NCI-H1417 (cell line): ENCODE data around the gene CERS6.
A peak's percentile ranks its signal among the peaks of the same experiment; 100 is the strongest.

Source experiments
- DNase-seq, 3 experiments: peaks; one replicate each; lab custom pipeline; 2025; lab: John Stamatoyannopoulos, UW

Gene CERS6

GRCh38 chr2:168568476-168569267 lies 112.6 kb downstream of the CERS6 start:
- no peak for DNase-seq

- no peak for DNase-seq
These were observed 115.0 kb downstream of the CERS6 start for GRCh38 chr2:168571061-168571460.

GRCh38 chr2:168573128-168573903 lies 117.2 kb downstream of the CERS6 start:
- DNase-seq, result no peak

GRCh38 chr2:168574856-168575630 lies 119.0 kb downstream of the CERS6 start:
- peak in 1 of 3 experiments; percentile 69 for DNase-seq

GRCh38 chr2:168577885-168578284 lies 121.8 kb downstream of the CERS6 start:
- DNase-seq, result no peak

- DNase-seq, result no peak
These were observed 127.1 kb downstream of the CERS6 start for GRCh38 chr2:168583064-168583709.

GRCh38 chr2:168583710-168584521 lies 127.8 kb downstream of the CERS6 start:
- DNase-seq, result peak in 1 of 3 experiments; percentile 0

- DNase-seq, result peak in 1 of 3 experiments; percentile 65
These were observed 128.8 kb downstream of the CERS6 start for GRCh38 chr2:168584911-168585310.

GRCh38 chr2:168585700-168586099 lies 129.6 kb downstream of the CERS6 start:
- no peak for DNase-seq

GRCh38 chr2:168587307-168587706 lies 131.2 kb downstream of the CERS6 start:
- DNase-seq, result no peak

- DNase-seq, result no peak
These were observed 133.5 kb downstream of the CERS6 start for GRCh38 chr2:168589236-168590211.

GRCh38 chr2:168592181-168592831 lies 136.2 kb downstream of the CERS6 start:
- DNase-seq, result no peak

- DNase-seq, result no peak
These were observed 137.6 kb downstream of the CERS6 start for GRCh38 chr2:168593713-168594112.

GRCh38 chr2:168594778-168595177 lies 138.7 kb downstream of the CERS6 start:
- DNase-seq, result no peak

- DNase-seq, result no peak
These were observed 141.0 kb downstream of the CERS6 start for GRCh38 chr2:168596881-168597655.

GRCh38 chr2:168599738-168600137 lies 143.7 kb downstream of the CERS6 start:
- DNase-seq, result no peak

- no peak for DNase-seq
These were observed 144.9 kb downstream of the CERS6 start for GRCh38 chr2:168600949-168601348.

GRCh38 chr2:168601741-168602140 lies 145.7 kb downstream of the CERS6 start:
- no peak for DNase-seq
